Natural killer cell treated with Interleukin-12 subunit alpha and Interleukin-12 subunit beta and Interleukin-15 and Interleukin-18, amount 100 ng/mL, for 72 hours (primary cell): ENCODE measurements around the gene BARD1. TPM values are rescaled to one million over a fixed set of nuclear protein-coding genes. Genes with fewer than 3 reads are reported as not detected.
A peak's percentile ranks its signal among the peaks of the same experiment; 100 is the strongest.

ENCODE experiments used
- ATAC-seq, 2 donors: fragments of 150-1000 bp; cut with Tn5 transposase in 1 of 2; sonication (Bioruptor Pico), chemical (Tn5 transposase) in 1 of 2; 2 replicates each; pipeline ENCODE4 v1.10.0; 2021
- DNase-seq: peaks from one replicate; pipeline ENCODE4 v3.0.0; 2022; ENCODE audit warnings: low spot score
- H3K27ac Mint-ChIP-seq, 2 donors: 1 replicate in 1 of 2; 2 replicates in 1 of 2; pipeline ENCODE4 v1.8.0; 2022; ENCODE audit warnings: mixed read lengths in 2 of 2, mild to moderate bottlenecking in 1 of 2, moderate library complexity in 1 of 2
- H3K27me3 Mint-ChIP-seq, 2 donors: 1 replicate in 1 of 2; 2 replicates in 1 of 2; pipeline ENCODE4 v1.8.0; 2022; ENCODE audit warnings: mixed read lengths in 2 of 2
- H3K36me3 Mint-ChIP-seq: one replicate; pipeline ENCODE4 v1.8.0; 2022; ENCODE audit warnings: mixed read lengths
- H3K4me1 Mint-ChIP-seq, 2 donors: 1 replicate in 1 of 2; 2 replicates in 1 of 2; pipeline ENCODE4 v1.8.0; 2022; ENCODE audit warnings: low read depth in 2 of 2, mixed read lengths in 2 of 2, mild to moderate bottlenecking in 1 of 2
- H3K4me3 Mint-ChIP-seq: one replicate; pipeline ENCODE4 v1.8.0; 2022; ENCODE audit warnings: mixed read lengths
- H3K9me3 Mint-ChIP-seq: 2 replicates; pipeline ENCODE4 v1.8.0; 2022; ENCODE audit warnings: mixed read lengths
- total RNA-seq, 2 donors: library from RNA; stranded (reverse); gene quantifications; one replicate each; pipeline ENCODE4 v1.2.3, GENCODE V29; 2022

The BARD1 gene
- total RNA-seq, 2 donors from 2014 or later: 23.4 to 52.1 TPM

DNA sequence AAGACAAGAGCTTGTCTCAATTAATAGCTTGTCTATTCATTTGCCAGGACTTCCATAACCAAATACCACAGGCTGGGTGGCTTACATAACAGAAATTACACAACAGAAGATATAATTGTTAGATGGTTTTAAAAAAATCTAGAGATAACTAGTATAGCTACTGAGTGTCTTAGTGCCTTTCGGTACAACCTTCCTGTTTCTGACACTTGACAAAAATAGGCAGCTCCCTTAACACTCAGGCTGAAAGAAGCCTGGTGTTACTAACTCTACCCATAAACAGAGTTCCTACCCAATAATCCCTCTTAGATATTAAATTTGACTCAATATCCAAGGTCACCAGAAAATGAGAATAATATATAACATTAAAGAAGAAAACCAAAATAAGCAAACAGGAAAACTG is 129.7 kb downstream of the BARD1 start:
- Mint-ChIP-seq H3K4me3 (peak overlapping the region; percentile 23), H3K36me3 (no peaks in the 10 kb centered on the region), H3K27ac (no peak overlapping the region), H3K27me3 (peaks cover 0 to 2% of the 10 kb centered on the region in 2 donors), H3K4me1 (peaks cover 4 to 9% of the 10 kb centered on the region in 2 donors), H3K9me3 (no peaks in the 10 kb centered on the region)
- ATAC-seq (no peak), DNase-seq (no peak)

DNA sequence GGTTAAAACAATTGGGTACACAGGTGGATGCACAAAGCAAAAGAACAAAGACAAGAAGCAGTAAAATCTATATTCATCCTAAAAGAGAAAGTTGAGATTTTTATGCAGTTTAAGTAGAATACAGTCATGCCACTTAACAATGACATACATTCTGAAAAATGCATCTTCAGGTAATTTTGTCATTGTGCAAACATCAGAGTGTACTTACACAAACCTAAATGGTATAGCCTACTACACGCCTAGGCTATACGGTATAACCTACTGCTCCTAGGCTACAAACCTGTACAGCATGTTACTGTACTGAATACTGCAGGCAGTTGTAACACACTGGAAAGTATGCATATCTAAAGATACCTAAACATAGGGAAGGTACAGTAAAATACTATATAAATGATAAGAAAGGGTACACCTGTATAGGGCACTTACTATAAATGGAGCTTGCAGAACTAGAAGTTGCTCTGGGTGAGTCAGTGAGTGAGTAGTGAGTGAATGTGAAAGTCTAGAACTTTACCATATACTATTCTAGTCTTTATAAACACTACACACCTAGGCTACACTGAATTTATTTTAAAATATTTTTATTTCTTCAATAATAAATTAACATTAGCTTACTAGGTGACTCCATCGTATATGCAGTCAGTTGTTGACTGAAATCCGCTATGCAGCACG is 132.9 kb downstream of the BARD1 start:
- ATAC-seq: no peak
- H3K4me1 Mint-ChIP-seq: no peaks in the 10 kb centered on the region

More for the DNA sequence above, 132.9 kb downstream of the BARD1 start:
- Mint-ChIP-seq H3K9me3 (no peaks in the 10 kb centered on the region), H3K4me3 (no peak overlapping the region), H3K36me3 (no peaks in the 10 kb centered on the region), H3K27me3 (no peaks in the 10 kb centered on the region), H3K27ac (no peak overlapping the region)
- no peak for DNase-seq
